HepG2 (cell line): ENCODE data around the gene KCNT1. TPM values are rescaled to one million over a fixed set of nuclear protein-coding genes. Genes with fewer than 3 reads are reported as not detected.

Source experiments
- ATAC-seq: fragments of 200-7000 bp; cut with Tn5 transposase; 3 replicates; pipeline ENCODE4 v1.9.1; 2020; ENCODE audit warnings: mild to moderate bottlenecking, moderate library complexity
- BruUV-seq: library from RNA; stranded (reverse); fragments of 400-500 nt; replicated peaks from 2 replicates; lab custom pipeline; 2021; lab: Mats Ljungman, UMichigan
- CTCF ChIA-PET: fragments of 300-600 bp; formaldehyde crosslinking; extraction: SDS; loops from one replicate; lab custom pipeline; 2021; ENCODE audit warnings: low total read pairs, inconsistent platforms, low intra/inter-chr PET ratio; lab: Yijun Ruan, JAX
- POLR2A ChIA-PET: fragments of 350-600 bp; sonication (Branson Sonifier 250); formaldehyde crosslinking; loops from one replicate; lab custom pipeline; 2020; ENCODE audit warnings: antibody characterized with exemption, inconsistent platforms; lab: Yijun Ruan, JAX
- DNase-seq: peaks from one replicate; pipeline ENCODE4 v3.0.0-alpha.2; 2015; ENCODE audit warnings: low spot score
- FAIRE-seq: peaks from 3 replicates; lab custom pipeline; 2011; peaks lifted over from hg19 to GRCh38; lab: Jason Lieb, UNC
- H2AFZ ChIP-seq: one replicate; pipeline ENCODE4 v1.6.1; 2011; ENCODE audit warnings: low read length, inconsistent platforms
- H3K27ac ChIP-seq: fragments of 300-600 bp; 3 replicates; pipeline ENCODE4 v1.8.0; 2011; ENCODE audit warnings: mixed run types, mild to moderate bottlenecking, mixed read lengths, low read length, inconsistent platforms; ENCODE audit not compliant: insufficient read depth; ENCODE audit errors: extremely low read length
- H3K27me3 ChIP-seq, 2 experiments: fragments of 200-600 bp in 1 of 2; 2 replicates in 1 of 2; 3 replicates in 1 of 2; pipeline versions ENCODE4 v1.6.0 to v1.8.0; 2011; ENCODE audit warnings: low read length in 2 of 2, mild to moderate bottlenecking in 2 of 2, moderate library complexity in 2 of 2, inconsistent platforms in 1 of 2; ENCODE audit not compliant: insufficient read depth in 2 of 2, control insufficient read depth in 1 of 2
- H3K36me3 ChIP-seq, 2 experiments: fragments of 200-600 bp in 1 of 2; replicated peaks in 1 of 2; 2 replicates in 1 of 2; 3 replicates in 1 of 2; pipeline versions ENCODE4 v1.5.1 to v1.8.0; 2011; ENCODE audit warnings: low read length in 2 of 2, inconsistent platforms in 1 of 2; ENCODE audit not compliant: insufficient read depth in 2 of 2, control insufficient read depth in 1 of 2
- H3K4me1 ChIP-seq: 2 replicates; pipeline ENCODE4 v1.5.1; 2012; ENCODE audit warnings: low read length, inconsistent platforms; ENCODE audit not compliant: insufficient read depth
- H3K4me2 ChIP-seq: 2 replicates; pipeline ENCODE4 v1.6.0; 2011; ENCODE audit warnings: low read depth, low read length, inconsistent platforms
- H3K4me3 ChIP-seq, 3 experiments: fragments of 200-600 bp in 1 of 3; sonication (generic), shearing (Covaris generic) in 1 of 3; replicated peaks in 1 of 3; 2 replicates each; pipeline ENCODE4 v1.5.1; 2011 to 2016; ENCODE audit warnings: low read length in 3 of 3, inconsistent platforms in 2 of 3, low read depth in 2 of 3, mild to moderate bottlenecking in 2 of 3, control low read depth in 1 of 3, mixed read lengths in 1 of 3; ENCODE audit not compliant: insufficient read depth in 1 of 3
- H3K79me2 ChIP-seq: one replicate; pipeline ENCODE4 v1.6.1; 2011; ENCODE audit warnings: low read length, inconsistent platforms; ENCODE audit not compliant: insufficient read depth
- H3K9ac ChIP-seq: 2 replicates; pipeline ENCODE4 v1.6.0; 2011; ENCODE audit warnings: mild to moderate bottlenecking, low read depth, low read length, inconsistent platforms; ENCODE audit not compliant: insufficient read depth
- H3K9me3 ChIP-seq: 2 replicates; pipeline ENCODE4 v1.5.1; 2012; ENCODE audit warnings: mild to moderate bottlenecking, low read length
- H4K20me1 ChIP-seq: 2 replicates; pipeline ENCODE4 v1.6.0; 2011; ENCODE audit warnings: inconsistent platforms, mild to moderate bottlenecking, low read length, moderate library complexity; ENCODE audit not compliant: insufficient read depth
- EED ChIP-seq: sonication (generic); formaldehyde crosslinking; IDR thresholded peaks from 2 replicates; pipeline ENCODE4 v1.5.0; 2020; ENCODE audit warnings: mild to moderate bottlenecking, missing genetic modification reagents
- FOXA3 ChIP-seq: IDR thresholded peaks from 2 replicates; pipeline ENCODE4 v1.6.1; 2016; ENCODE audit warnings: missing genetic modification reagents, missing compliant biosample characterization
- HNRNPH1 ChIP-seq: fragments of 200-400 bp; formaldehyde crosslinking; optimal IDR thresholded peaks from 2 replicates; pipeline ENCODE3; 2017; ENCODE audit warnings: mild to moderate bottlenecking, low read depth, low read length
- JDP2 ChIP-seq: sonication (generic); formaldehyde crosslinking; IDR thresholded peaks from 2 replicates; pipeline ENCODE4 v1.8.1; 2022; ENCODE audit warnings: missing genetic modification reagents, borderline replicate concordance
- MAFK ChIP-seq, 2 experiments: IDR thresholded peaks in 1 of 2; conservative IDR thresholded peaks in 1 of 2; 2 replicates each; pipeline ENCODE4 v1.6.1; 2011; ENCODE audit warnings: improper control_type of control experiment in 2 of 2, low read length in 2 of 2
- NAIF1 ChIP-seq: sonication (generic); formaldehyde crosslinking; IDR thresholded peaks from 2 replicates; pipeline ENCODE4 v1.5.0; 2020; ENCODE audit warnings: mild to moderate bottlenecking, missing genetic modification reagents, borderline replicate concordance
- POGZ ChIP-seq: sonication (generic); formaldehyde crosslinking; IDR thresholded peaks from 2 replicates; pipeline ENCODE4 v1.4.0; 2020; ENCODE audit warnings: mild to moderate bottlenecking, missing genetic modification reagents
- REL ChIP-seq: sonication (generic); formaldehyde crosslinking; conservative IDR thresholded peaks from 2 replicates; pipeline ENCODE4 v1.8.0; 2022; ENCODE audit warnings: mild to moderate bottlenecking, missing genetic modification reagents, moderate library complexity
- ZBTB3 ChIP-seq: sonication (generic); formaldehyde crosslinking; IDR thresholded peaks from 2 replicates; pipeline ENCODE4 v1.4.0; 2020; ENCODE audit warnings: low read depth, mild to moderate bottlenecking, moderate library complexity, missing genetic modification reagents, borderline replicate concordance
- ZC3H4 ChIP-seq: sonication (generic); formaldehyde crosslinking; IDR thresholded peaks from 2 replicates; pipeline ENCODE4 v1.4.0; 2020; ENCODE audit warnings: missing genetic modification reagents, borderline replicate concordance
- ZNF34 ChIP-seq: sonication (generic); formaldehyde crosslinking; IDR thresholded peaks from 2 replicates; pipeline ENCODE4 v1.4.0; 2020; ENCODE audit warnings: mild to moderate bottlenecking, missing genetic modification reagents, borderline replicate concordance
- ZNF570 ChIP-seq: sonication (generic); formaldehyde crosslinking; IDR thresholded peaks from 2 replicates; pipeline ENCODE4 v1.4.0; 2020; ENCODE audit warnings: mild to moderate bottlenecking, missing genetic modification reagents, borderline replicate concordance
- ZNF747 ChIP-seq: sonication (generic); formaldehyde crosslinking; IDR thresholded peaks from 2 replicates; pipeline ENCODE4 v1.8.1; 2023; ENCODE audit warnings: missing genetic modification reagents, mild to moderate bottlenecking, borderline replicate concordance
- ZSCAN25 ChIP-seq: sonication (generic); formaldehyde crosslinking; IDR thresholded peaks from 2 replicates; pipeline ENCODE4 v1.8.0; 2022; ENCODE audit warnings: mild to moderate bottlenecking, missing genetic modification reagents
- WGBS: methylation state at CpG from one replicate; pipeline ENCODE4 v1.1.6; 2017; ENCODE audit warnings: low lambda C conversion rate; 5-methylcytosine and 5-hydroxymethylcytosine counted together
- in situ Hi-C: cut with HindIII; loops from 2 replicates; pipeline ENCODE4 v1.10.0; 2017; ENCODE audit warnings: low pct_unique_long_range_greater_than_20kb; ENCODE audit not compliant: extremely low pct_ligation_motif_present
- intact Hi-C: fragments of 100-400 bp; cut with micrococcal nuclease; formaldehyde crosslinking; loops from one replicate; pipeline ENCODE4 v1.10.0; 2022; ENCODE audit not compliant: unreplicated experiment
- polyA plus RNA-seq, 8 experiments: library from polyadenylated mRNA; depleted of rRNA in 3 of 8; stranded (reverse) in 7 of 8; unstranded in 1 of 8; fragments of >200 nt; fragmentation: Illumina TruSeq in 4 of 8; extraction: Trizol in 4 of 8; gene quantifications; 2 replicates each; pipeline versions ENCODE4 v1.2.1 to v1.2.3, GENCODE V29; 2011 to 2016; ENCODE audit warnings: low read depth in 4 of 8, missing spikeins in 1 of 8, mixed read lengths in 1 of 8; ENCODE audit not compliant: insufficient read depth in 1 of 8
- total RNA-seq, 5 experiments: library from RNA; depleted of rRNA; stranded (reverse); fragments of >200 nt; fragmentation: Illumina TruSeq; extraction: Trizol; gene quantifications; 2 replicates each; pipeline ENCODE4 v1.2.3, GENCODE V29; 2016; ENCODE audit warnings: low read depth in 1 of 5
- TF ChIP-seq, protein P1 (sequence below): sonication (generic); formaldehyde crosslinking; IDR thresholded peaks from 2 replicates; pipeline ENCODE4 v1.8.0; 2022; ENCODE audit warnings: low read depth, missing genetic modification reagents

The KCNT1 gene
- total and polyA plus RNA-seq, 2 of the 13 experiments (the other 11 are each of a cell fraction or from before 2014, with no cell fraction given), result not detected

GRCh38 chr9:135659252-135659651 lies 42.7 kb upstream of the KCNT1 start:
- H3K27ac ChIP-seq, result no peak overlapping the region
- H3K79me2 ChIP-seq, result no peaks in the 10 kb centered on the region
- TF ChIP-seq ZNF747 (CRISPR knock-in tag) (no peak), POGZ (CRISPR knock-in tag) (no peak), ZNF34 (CRISPR knock-in tag) (no peak), MAFK (conservative IDR thresholded peaks at IDR 0.05 in 1 of 2, IDR thresholded peaks at IDR 0.05 in 1 of 2; ENCODE audit: low read length in 2 of 2) (no peak), ZBTB3 (CRISPR knock-in tag) (no peak), REL (CRISPR knock-in tag) (no peak), HNRNPH1 (no peak), ZSCAN25 (CRISPR knock-in tag) (no peak), NAIF1 (no peak), FOXA3 (CRISPR knock-in tag) (no peak), ZC3H4 (CRISPR knock-in tag) (no peak), JDP2 (CRISPR knock-in tag) (no peak), EED (CRISPR knock-in tag) (no peak), ZNF570 (CRISPR knock-in tag) (no peak)
- TF ChIP-seq, protein P1, sequence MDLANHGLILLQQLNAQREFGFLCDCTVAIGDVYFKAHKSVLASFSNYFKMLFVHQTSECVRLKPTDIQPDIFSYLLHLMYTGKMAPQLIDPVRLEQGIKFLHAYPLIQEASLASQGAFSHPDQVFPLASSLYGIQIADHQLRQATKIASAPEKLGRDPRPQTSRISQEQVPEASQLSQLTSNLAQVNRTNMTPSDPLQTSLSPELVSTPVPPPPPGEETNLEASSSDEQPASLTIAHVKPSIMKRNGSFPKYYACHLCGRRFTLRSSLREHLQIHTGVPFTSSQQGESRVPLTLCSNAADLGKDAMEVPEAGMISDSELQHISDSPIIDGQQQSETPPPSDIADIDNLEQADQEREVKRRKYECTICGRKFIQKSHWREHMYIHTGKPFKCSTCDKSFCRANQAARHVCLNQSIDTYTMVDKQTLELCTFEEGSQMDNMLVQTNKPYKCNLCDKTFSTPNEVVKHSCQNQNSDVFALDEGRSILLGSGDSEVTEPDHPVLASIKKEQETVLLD (CRISPR knock-in tag), result no peak
- intact Hi-C loops, result no loop called here
- H3K36me3 ChIP-seq, result no peaks in the 10 kb centered on the region
- ATAC-seq, result no peak
- WGBS, result 58% methylated on average over 10 of the region's 13 CpGs
- CTCF ChIA-PET, result no interaction called here
- BruUV-seq, result no TSS peak
- no peak for DNase-seq
- H3K4me2 ChIP-seq, result no peak overlapping the region
- H2AFZ ChIP-seq, result no peak overlapping the region
- no peak for FAIRE-seq
- H3K9me3 ChIP-seq, result no peaks in the 10 kb centered on the region
- 0 out of 2 replicates have a peak, but pooled peaks cover 2% of the 10 kb centered on the region for H4K20me1 ChIP-seq
- peaks cover 8 to 59% of the 10 kb centered on the region in 2 experiments for H3K27me3 ChIP-seq
- POLR2A ChIA-PET, result no interaction called here
- no peak overlapping the region for H3K4me3 ChIP-seq
- 0 out of 2 replicates have a peak, but pooled peaks cover 5% of the 10 kb centered on the region for H3K4me1 ChIP-seq
- no peak overlapping the region for H3K9ac ChIP-seq
- in situ Hi-C loops, result no loop called here
